ENCODE results near the gene AGBL4.

- TF ChIP-seq POLR2A (IDR thresholded peaks at IDR 0.05; ENCODE audit: low read depth, low read length) (no peak), POLR2AphosphoS5 (IDR thresholded peaks at IDR 0.05; ENCODE audit: low read depth, low read length) (no peak), TAF1 (IDR thresholded peaks at IDR 0.05; ENCODE audit: low read depth, low read length) (no peak), POU2F2 (IDR thresholded peaks at IDR 0.05; ENCODE audit: low read depth, low read length) (no peak), PAX5 (IDR thresholded peaks at IDR 0.05; ENCODE audit: insufficient read depth, low read length, severe bottlenecking) (no peak)
Observed at GRCh38 chr1:49307457-49307856, 716.3 kb downstream of the AGBL4 start.
